Adipocyte (in vitro differentiated cells): ENCODE results near the gene FAM193B.
"Not testable (repeated sequence)": the region's sequence is repeated elsewhere in the genome, so short reads cannot be mapped to it uniquely, and the experiment has no call there.

ENCODE experiments used
- DNase-seq: peaks from one replicate; pipeline ENCODE4 v3.0.0-alpha.2; 2015; ENCODE audit warnings: low read depth
- H3K27me3 ChIP-seq: replicated peaks from 2 replicates; pipeline ENCODE4 v1.7.0; 2013; ENCODE audit warnings: mild to moderate bottlenecking, low read length, moderate library complexity; ENCODE audit not compliant: control insufficient read depth, insufficient read depth
- H3K36me3 ChIP-seq: 2 replicates; pipeline ENCODE4 v1.7.0; 2013; ENCODE audit warnings: low read length, mild to moderate bottlenecking, moderate library complexity; ENCODE audit not compliant: control insufficient read depth, insufficient read depth, severe bottlenecking
- H3K4me1 ChIP-seq: 2 replicates; pipeline ENCODE4 v1.7.0; 2013; ENCODE audit warnings: mild to moderate bottlenecking, low read length, moderate library complexity; ENCODE audit not compliant: control insufficient read depth, insufficient read depth
- H3K4me3 ChIP-seq: 2 replicates; pipeline ENCODE4 v1.7.0; 2013; ENCODE audit warnings: mild to moderate bottlenecking, low read length, moderate library complexity
- H3K9ac ChIP-seq: 2 replicates; pipeline ENCODE4 v1.7.0; 2013; ENCODE audit warnings: mild to moderate bottlenecking, low read length, moderate library complexity
- H3K9me3 ChIP-seq: 2 replicates; pipeline ENCODE4 v1.7.0; 2013; ENCODE audit warnings: mild to moderate bottlenecking, low read length, moderate library complexity; ENCODE audit not compliant: control insufficient read depth

The FAM193B gene

DNA sequence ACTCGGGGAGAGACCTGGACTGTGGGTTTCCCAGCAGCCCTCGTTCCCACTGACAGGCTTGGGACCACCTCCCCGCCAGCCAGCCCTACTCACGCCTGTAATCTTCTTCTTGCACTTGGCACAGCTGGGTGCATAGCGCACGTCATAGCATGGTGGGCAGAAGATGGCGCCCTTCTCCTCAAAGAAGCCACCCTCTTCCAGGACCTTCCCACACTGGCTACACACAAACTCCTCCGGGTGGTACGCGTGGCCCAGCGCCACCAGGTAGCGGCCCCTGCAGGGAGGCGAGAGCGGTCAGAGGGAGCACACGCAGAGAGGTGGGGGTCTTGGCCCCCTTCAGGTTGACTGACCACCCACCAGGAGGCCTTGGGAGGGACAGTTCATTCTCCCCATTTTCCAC, 66.4 kb downstream of the FAM193B start:
- H3K36me3 ChIP-seq: peaks cover 63% of the 10 kb centered on the region
- H3K27me3 ChIP-seq: no peaks in the 10 kb centered on the region
- no peaks in the 10 kb centered on the region for H3K9me3 ChIP-seq
- no peak overlapping the region for H3K4me3 ChIP-seq
- no peak for DNase-seq
- H3K9ac ChIP-seq: no peak overlapping the region
- peaks cover 2% of the 10 kb centered on the region for H3K4me1 ChIP-seq

DNA sequence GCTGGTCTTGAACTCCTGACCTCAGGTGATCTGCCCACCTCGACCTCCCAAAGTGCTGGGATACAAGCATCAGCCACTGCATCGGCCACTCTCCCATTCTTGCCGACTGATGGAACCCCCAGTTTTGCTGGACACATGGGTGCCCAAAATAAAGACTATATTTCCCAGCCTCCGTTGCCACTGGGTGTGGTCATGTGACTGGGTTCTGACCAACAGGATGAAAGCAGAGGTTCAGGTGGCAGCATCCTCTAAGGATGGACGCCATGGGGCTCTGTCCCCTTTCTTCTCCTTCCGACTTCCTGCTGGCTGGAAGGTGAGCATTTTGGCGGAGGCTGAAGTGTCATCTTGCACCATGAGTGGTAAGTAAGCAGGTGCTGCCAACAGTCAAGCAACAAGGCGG, 67.2 kb downstream of the FAM193B start:
- H3K9ac ChIP-seq: no peak overlapping the region
- no peak for DNase-seq
- no peak overlapping the region for H3K4me3 ChIP-seq
- peaks cover 3% of the 10 kb centered on the region for H3K4me1 ChIP-seq
- H3K9me3 ChIP-seq: no peaks in the 10 kb centered on the region
- H3K27me3 ChIP-seq: no peaks in the 10 kb centered on the region
- H3K36me3 ChIP-seq: peaks cover 57% of the 10 kb centered on the region

DNA sequence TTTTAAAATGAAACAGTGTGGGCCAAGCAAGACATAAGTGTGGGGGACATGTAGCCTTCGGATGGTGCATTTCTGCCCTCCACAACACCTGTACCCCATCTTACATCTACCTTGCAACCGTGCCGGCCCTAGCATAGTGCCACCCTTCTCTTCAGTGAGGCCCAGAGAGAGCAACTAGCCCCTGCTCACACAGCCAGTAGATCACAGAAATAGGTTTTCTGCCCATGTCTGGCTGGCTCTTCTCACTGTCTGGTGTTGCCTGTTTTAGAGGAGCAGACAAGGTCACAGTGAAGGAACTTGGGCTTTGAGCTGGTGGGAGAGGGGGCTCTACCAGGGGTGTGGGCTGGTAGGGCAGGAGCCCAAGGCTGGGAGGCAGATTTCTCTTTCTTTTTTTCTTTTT, 68.1 kb downstream of the FAM193B start:
- Histone ChIP-seq H3K9me3 (no peaks in the 10 kb centered on the region), H3K36me3 (peaks cover 57% of the 10 kb centered on the region), H3K4me3 (no peak overlapping the region), H3K27me3 (no peaks in the 10 kb centered on the region), H3K4me1 (peaks cover 9% of the 10 kb centered on the region), H3K9ac (no peak overlapping the region)
- no peak for DNase-seq

DNA sequence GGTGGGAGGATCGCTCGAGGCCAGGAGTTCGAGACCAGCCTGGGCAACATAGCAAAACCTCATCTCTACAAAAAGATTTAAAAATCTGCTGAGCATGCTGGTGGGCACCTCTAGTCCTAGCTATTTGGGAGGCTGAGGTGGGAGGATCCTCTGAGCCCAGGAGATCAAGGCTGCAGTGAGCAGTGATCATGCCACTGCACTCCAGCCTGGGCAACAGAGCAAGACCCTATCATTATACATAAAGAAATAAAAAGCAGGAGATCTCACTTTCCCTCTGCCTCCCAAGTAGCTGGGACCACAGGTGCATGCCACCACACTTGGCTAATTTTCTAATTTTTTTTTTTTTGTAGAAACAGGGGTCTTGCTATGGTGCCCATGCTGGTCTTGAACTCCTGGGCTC, 68.6 kb downstream of the FAM193B start:
- not testable (repeated sequence) for DNase-seq, H3K4me1 ChIP-seq, H3K9ac ChIP-seq, H3K4me3 ChIP-seq, H3K9me3 ChIP-seq, H3K27me3 ChIP-seq
- H3K36me3 ChIP-seq: peaks cover 52% of the 10 kb centered on the region

DNA sequence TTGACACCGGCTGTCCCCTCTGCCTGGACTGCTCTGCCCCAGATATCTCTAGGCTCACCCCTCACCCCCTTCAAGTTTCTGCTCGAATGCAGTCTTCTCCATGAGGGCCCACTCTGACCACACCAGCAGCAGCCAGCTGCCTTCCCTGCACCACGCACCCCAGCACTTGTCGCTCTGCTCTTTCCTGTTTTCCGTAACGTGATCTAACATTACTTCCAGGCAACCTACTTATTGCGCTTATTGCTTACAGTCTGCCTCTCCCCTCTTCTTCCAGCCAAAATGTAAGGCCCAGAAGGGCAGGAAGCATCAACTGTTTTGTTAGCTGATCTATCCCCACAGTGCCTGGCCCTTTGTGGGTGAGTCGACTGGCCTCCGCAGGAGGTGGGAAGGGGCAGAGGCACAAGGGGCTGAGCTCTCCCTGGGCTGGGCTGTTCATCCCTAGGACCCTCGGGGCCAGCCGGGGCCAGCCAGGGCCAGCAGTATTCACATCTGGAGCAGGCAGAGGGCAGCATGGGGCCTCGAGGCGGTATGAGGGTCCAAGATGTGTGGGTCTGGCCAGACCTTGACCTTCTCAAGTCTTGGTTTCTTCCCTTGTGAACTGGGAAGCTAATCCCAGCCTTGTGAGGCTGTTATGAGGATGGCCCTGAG, 69.3 kb downstream of the FAM193B start:
- Histone ChIP-seq H3K4me3 (no peak overlapping the region), H3K4me1 (peaks cover 13% of the 10 kb centered on the region), H3K9me3 (no peaks in the 10 kb centered on the region), H3K36me3 (peaks cover 45% of the 10 kb centered on the region), H3K27me3 (no peaks in the 10 kb centered on the region), H3K9ac (peak overlapping the region; percentile 8)
- no peak for DNase-seq

DNA sequence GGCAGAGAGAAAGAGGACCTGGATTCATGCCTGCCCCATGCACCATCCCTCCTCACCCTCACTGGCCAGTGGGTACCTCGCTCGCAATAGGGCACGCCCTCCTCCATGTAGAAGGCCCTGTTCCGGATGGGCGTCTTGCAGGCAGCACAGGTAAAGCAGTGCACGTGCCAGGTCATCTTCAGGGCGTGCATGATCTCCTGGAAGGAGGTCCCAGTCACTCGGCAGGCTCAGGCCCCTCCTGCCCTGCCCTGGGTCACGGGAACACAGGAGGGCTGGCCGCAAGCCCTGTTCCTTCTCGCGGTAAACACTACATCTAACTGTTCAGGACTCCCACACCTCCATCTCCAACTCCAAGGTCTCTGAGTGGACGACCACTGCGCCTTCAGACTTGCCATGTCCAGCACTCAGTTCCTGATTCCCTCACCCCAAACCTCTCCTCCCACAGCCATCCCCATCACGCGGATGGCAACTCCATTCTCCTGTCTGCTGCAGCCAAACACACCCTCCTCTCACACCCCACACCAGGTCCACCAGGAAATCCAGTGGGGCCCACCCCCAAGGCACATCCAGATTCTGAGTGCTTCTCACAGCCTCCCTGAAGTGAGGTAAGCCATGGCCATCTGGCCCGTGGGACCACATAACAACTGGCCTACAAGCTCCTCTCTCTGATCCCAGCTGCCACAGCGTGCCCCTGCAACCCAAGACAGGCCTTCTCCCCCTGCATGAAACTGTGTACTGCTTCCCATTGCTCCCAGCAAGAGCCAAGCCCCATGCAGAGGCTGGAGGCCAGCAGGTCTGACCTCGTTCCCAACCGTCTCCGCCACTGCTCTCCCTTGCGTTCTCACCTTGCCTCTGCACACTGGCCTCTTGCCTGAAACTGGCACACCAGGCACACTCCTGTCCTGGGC, 70.1 kb downstream of the FAM193B start:
- Histone ChIP-seq H3K9ac (no peak overlapping the region), H3K27me3 (no peaks in the 10 kb centered on the region), H3K9me3 (no peaks in the 10 kb centered on the region), H3K36me3 (peaks cover 37% of the 10 kb centered on the region), H3K4me1 (peaks cover 21% of the 10 kb centered on the region), H3K4me3 (no peak overlapping the region)
- no peak for DNase-seq

DNA sequence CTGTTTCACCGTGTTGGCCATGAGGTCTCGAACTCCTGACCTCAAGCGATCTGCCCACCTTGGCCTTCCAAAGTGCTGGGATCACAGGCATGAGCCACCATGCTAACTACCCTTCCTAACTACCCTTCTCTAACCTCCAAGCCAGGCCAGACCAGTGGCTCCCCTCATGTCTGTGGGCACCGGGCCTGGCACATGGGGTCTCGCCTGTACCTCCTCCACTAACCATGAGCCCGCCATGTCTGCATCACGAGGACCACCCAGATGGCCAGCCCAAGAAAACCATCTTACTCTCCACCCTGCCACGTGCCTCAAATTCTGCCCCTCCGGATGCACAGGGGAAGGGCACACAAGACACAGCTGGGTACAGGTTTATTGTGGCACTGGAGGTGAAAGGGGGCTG, 71.3 kb downstream of the FAM193B start:
- H3K36me3 ChIP-seq: peaks cover 25% of the 10 kb centered on the region
- peaks cover 29% of the 10 kb centered on the region for H3K4me1 ChIP-seq
- no peak overlapping the region for H3K4me3 ChIP-seq
- DNase-seq: no peak
- H3K9me3 ChIP-seq: no peaks in the 10 kb centered on the region
- no peak overlapping the region for H3K9ac ChIP-seq
- no peaks in the 10 kb centered on the region for H3K27me3 ChIP-seq

DNA sequence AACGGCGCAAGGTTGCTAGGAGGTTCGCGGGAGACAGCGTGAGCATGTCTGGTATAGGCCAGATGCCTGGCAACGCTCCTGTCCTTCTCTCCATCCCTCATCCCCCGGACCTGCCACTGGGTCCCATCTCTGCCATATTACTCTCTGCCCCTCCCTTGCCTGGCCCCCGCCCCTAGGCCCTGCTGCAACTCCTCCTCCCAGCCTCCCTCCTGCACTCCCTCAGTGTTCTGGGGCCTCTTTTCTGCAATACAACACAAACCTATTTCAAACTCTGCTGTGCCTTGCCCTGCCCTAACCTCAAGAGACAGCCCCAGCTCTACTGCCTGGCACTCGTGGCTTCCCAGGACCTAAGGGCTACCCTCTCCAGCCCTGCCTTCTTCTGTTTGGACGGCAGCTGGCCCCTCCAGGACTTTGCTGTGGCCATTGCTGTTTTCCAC, 72.0 kb downstream of the FAM193B start:
- Histone ChIP-seq H3K4me1 (peaks cover 36% of the 10 kb centered on the region), H3K9ac (no peak overlapping the region), H3K4me3 (no peak overlapping the region), H3K27me3 (no peaks in the 10 kb centered on the region), H3K36me3 (peaks cover 19% of the 10 kb centered on the region), H3K9me3 (no peaks in the 10 kb centered on the region)
- DNase-seq: peak; percentile 21

DNA sequence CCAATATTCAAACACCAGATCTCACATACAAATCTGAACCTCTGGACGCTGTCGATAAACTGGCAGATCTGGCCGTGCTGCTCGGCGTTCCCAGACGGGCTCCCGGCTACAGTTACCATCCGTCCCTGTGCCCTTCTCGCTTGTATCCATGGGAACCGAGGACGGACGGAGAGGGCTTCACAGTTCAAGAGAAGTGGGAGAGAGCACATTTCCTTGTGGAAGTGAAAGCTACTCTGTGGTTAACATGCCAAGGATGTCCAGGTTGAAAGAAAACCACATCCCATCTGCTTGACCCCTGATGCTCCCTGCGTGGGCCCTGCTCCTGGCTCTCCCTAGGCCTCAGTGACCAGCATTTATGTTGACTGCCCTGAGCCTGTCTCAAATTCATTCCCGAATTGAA, 74.6 kb downstream of the FAM193B start:
- Histone ChIP-seq H3K4me1 (peaks cover 41% of the 10 kb centered on the region), H3K27me3 (no peaks in the 10 kb centered on the region), H3K4me3 (no peak overlapping the region), H3K9me3 (no peaks in the 10 kb centered on the region), H3K9ac (peak overlapping the region; percentile 63), H3K36me3 (peaks cover 8% of the 10 kb centered on the region)
- DNase-seq: no peak

DNA sequence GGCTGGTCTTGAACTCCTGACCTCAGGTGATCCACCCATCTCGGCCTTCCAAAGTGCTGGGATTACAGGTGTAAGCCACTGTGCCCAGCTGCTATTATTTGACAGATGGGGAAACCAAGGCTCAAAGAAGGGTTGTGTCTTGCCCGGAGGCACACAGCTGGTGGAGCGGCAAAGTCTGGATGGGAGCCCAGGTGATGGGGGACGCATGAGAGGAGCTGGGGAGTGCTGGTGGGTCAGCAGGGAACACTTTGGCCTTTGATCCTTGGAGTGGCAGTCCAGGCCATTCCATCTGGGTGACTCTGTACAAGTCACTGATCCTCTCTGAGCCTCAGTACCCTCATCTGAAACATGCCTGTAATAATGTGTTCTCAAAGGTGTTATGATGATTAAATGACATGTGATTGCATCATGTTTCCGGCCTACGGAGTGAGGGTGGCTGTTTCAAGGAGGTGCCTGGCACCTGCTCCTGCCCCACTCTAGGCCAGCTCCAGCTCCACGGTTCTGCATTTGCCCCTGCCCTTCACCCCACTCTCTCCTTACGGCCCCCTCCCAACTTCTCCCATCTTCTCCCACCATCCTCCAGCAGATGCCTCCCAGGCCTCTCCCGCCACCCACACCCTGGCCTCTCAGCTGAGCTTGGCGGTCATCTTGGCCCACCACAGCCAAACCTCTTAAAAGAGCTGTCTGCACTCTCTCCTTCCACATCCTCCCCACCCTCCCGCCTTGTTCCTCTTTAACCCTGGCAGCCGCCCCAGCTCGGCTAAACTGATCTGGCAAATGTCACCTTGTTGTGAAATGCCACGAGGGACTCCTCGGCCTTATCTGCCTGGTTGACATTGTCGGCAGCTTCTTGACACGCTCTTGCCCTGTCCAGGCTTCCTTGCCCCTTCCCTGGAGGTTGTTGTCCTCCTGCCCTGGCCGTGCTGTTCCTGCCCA, 75.4 kb downstream of the FAM193B start:
- H3K4me3 ChIP-seq: no peak overlapping the region
- H3K27me3 ChIP-seq: no peaks in the 10 kb centered on the region
- peak; percentile 43 for DNase-seq
- peaks cover 6% of the 10 kb centered on the region for H3K36me3 ChIP-seq
- H3K9ac ChIP-seq: peak overlapping the region; percentile 63
- H3K4me1 ChIP-seq: peaks cover 47% of the 10 kb centered on the region
- no peaks in the 10 kb centered on the region for H3K9me3 ChIP-seq
